ENCODE data around the gene CCDC9. TPM values are rescaled to one million over a fixed set of nuclear protein-coding genes. Genes with fewer than 3 reads are reported as not detected.

CCDC9 gene
- total RNA-seq (10 to 100 TPM; 17.5 to 44.5 TPM), polyA plus RNA-seq (10 to 100 TPM; 30.0 to 39.1 TPM)
- long read RNA-seq, donor 1, partial matches to known transcripts, result 0 of 3 reads
- long read RNA-seq, donor 1, other reads (novel, unspliced or antisense), result 0 of 3 reads
- long read RNA-seq, donor 2, result 0 reads
- long read RNA-seq, donor 3, partial matches to known transcripts, result 0 of 1 reads
- long read RNA-seq, donor 3, other reads (novel, unspliced or antisense), result 0 of 1 reads
- long read RNA-seq, donor 4, partial matches to known transcripts, result 0 of 1 reads
- long read RNA-seq, donor 4, other reads (novel, unspliced or antisense), result 0 of 1 reads
- long read RNA-seq, donor 5, partial matches to known transcripts, result 0 of 2 reads
- long read RNA-seq, donor 5, other reads (novel, unspliced or antisense), result 0 of 2 reads

GRCh38 chr19:47255879-47256692, at the start of gene CCDC9:
Gene CCDC9 (plus strand): TSS chr19:47256525. CDS start chr19:47258401, 1,876 bp downstream.
- ATAC-seq (ENCODE audit: insufficient read depth, low FRiP score) (peak; percentile 50), DNase-seq (peak; percentile 98)
- H3K27me3 ChIP-seq (ENCODE audit: control insufficient read depth in 3 of 3, insufficient read depth in 3 of 3, low read length in 2 of 3), result no peaks in the 10 kb centered on the region
- WGBS, 2 donors, result 15 to 22% methylated on average over 47 to 60 of the region's 60 CpGs
- peak within 1 kb of the TSS; percentile 30 for H3K4me3 ChIP-seq
- H3K27ac ChIP-seq (ENCODE audit: low read depth in 1 of 2, low read length in 1 of 2), result peak within 1 kb of the TSS; percentile 90 to 95
- peaks cover 3 to 14% (median 7%) of the 10 kb centered on the region in 5 donors for H3K4me1 ChIP-seq (ENCODE audit: control insufficient read depth in 5 of 5, insufficient read depth in 5 of 5, low read length in 5 of 5)
- no peaks in the 10 kb centered on the region for H3K9me3 ChIP-seq (ENCODE audit: control insufficient read depth in 4 of 4, insufficient read depth in 3 of 4, low read length in 3 of 4)
- H3K36me3 ChIP-seq (ENCODE audit: control insufficient read depth in 4 of 4, insufficient read depth in 4 of 4, low read length in 4 of 4), result peaks cover 8 to 28% (median 19%) of the 10 kb centered on the region in 4 donors
- peak within 1 kb of the TSS; percentile 52 to 77 for H3K9ac ChIP-seq (ENCODE audit: insufficient read depth in 1 of 2, low read length in 2 of 2)
- TF ChIP-seq CTCF (IDR thresholded peaks at IDR 0.05; ENCODE audit: control extremely low read depth, extremely low read depth), result no peak

- DNase-seq (no peak), ATAC-seq (ENCODE audit: insufficient read depth, low FRiP score) (no peak)
- Histone ChIP-seq H3K4me1 (ENCODE audit: control insufficient read depth in 5 of 5, insufficient read depth in 5 of 5, low read length in 5 of 5) (peaks cover 0 to 3% (median 0%) of the 10 kb centered on the region in 5 donors), H3K9ac (ENCODE audit: insufficient read depth in 1 of 2, low read length in 2 of 2) (no peak overlapping the region), H3K27ac (ENCODE audit: low read depth in 1 of 2, low read length in 1 of 2) (no peak overlapping the region), H3K9me3 (ENCODE audit: control insufficient read depth in 4 of 4, insufficient read depth in 3 of 4, low read length in 3 of 4) (no peaks in the 10 kb centered on the region), H3K4me3 (no peak overlapping the region), H3K27me3 (ENCODE audit: control insufficient read depth in 3 of 3, insufficient read depth in 3 of 3, low read length in 2 of 3) (no peaks in the 10 kb centered on the region), H3K36me3 (ENCODE audit: control insufficient read depth in 4 of 4, insufficient read depth in 4 of 4, low read length in 4 of 4) (peaks cover 14 to 29% (median 22%) of the 10 kb centered on the region in 4 donors)
- WGBS, 2 donors, result 87 to 91% methylated on average over 13 of the region's 13 CpGs
- no peak for TF ChIP-seq CTCF (IDR thresholded peaks at IDR 0.05; ENCODE audit: control extremely low read depth, extremely low read depth)
Measured at GRCh38 chr19:47209319-47210179, 46.8 kb upstream of the CCDC9 start.

- no peaks in the 10 kb centered on the region for H3K9me3 ChIP-seq (ENCODE audit: control insufficient read depth in 4 of 4, insufficient read depth in 3 of 4, low read length in 3 of 4)
- ATAC-seq (ENCODE audit: insufficient read depth, low FRiP score) (no peak), DNase-seq (no peak)
- peaks cover 13 to 29% (median 19%) of the 10 kb centered on the region in 4 donors for H3K36me3 ChIP-seq (ENCODE audit: control insufficient read depth in 4 of 4, insufficient read depth in 4 of 4, low read length in 4 of 4)
- TF ChIP-seq CTCF (IDR thresholded peaks at IDR 0.05; ENCODE audit: control extremely low read depth, extremely low read depth), result no peak
- H3K4me1 ChIP-seq (ENCODE audit: control insufficient read depth in 5 of 5, insufficient read depth in 5 of 5, low read length in 5 of 5), result peaks cover 0 to 3% (median 0%) of the 10 kb centered on the region in 5 donors
- H3K4me3 ChIP-seq, result no peak overlapping the region
- peak overlapping the region in 1 of 2 donors; percentile 84 for H3K27ac ChIP-seq (ENCODE audit: low read depth in 1 of 2, low read length in 1 of 2)
- no peaks in the 10 kb centered on the region for H3K27me3 ChIP-seq (ENCODE audit: control insufficient read depth in 3 of 3, insufficient read depth in 3 of 3, low read length in 2 of 3)
- no peak overlapping the region for H3K9ac ChIP-seq (ENCODE audit: insufficient read depth in 1 of 2, low read length in 2 of 2)
Measured at GRCh38 chr19:47210180-47210490, 46.2 kb upstream of the CCDC9 start.

Measured in lung (tissue), 16 donors.